Neural cell (in vitro differentiated cells): ENCODE results near the gene SDC3. TPM values are rescaled to one million over a fixed set of nuclear protein-coding genes. Genes with fewer than 3 reads are reported as not detected.

Experiments
- H2AFZ ChIP-seq: fragments of 200-600, 300-800 bp; sonication (generic), shearing (Covaris generic); 2 replicates; pipeline ENCODE4 v1.6.0; 2014; ENCODE audit warnings: low read depth, mild to moderate bottlenecking, antibody characterized with exemption, low read length, moderate library complexity
- H3F3A ChIP-seq: fragments of 200-600 bp; shearing (Covaris generic); 2 replicates; pipeline ENCODE4 v1.6.1; 2016; ENCODE audit warnings: mild to moderate bottlenecking, moderate library complexity, mixed read lengths, antibody characterized with exemption, low read length; ENCODE audit not compliant: insufficient read depth, poor library complexity, severe bottlenecking
- H3K27ac ChIP-seq: fragments of 200-600, 300-800 bp; sonication (generic), shearing (Covaris generic); 2 replicates; pipeline ENCODE4 v1.5.1; 2014; ENCODE audit warnings: mild to moderate bottlenecking, low read length, moderate library complexity
- H3K27me3 ChIP-seq: fragments of 300-800, 200-600 bp; sonication (generic), shearing (Covaris generic); 2 replicates; pipeline ENCODE4 v1.6.0; 2014; ENCODE audit warnings: mild to moderate bottlenecking, low read depth, low read length, moderate library complexity; ENCODE audit not compliant: insufficient read depth
- H3K36me3 ChIP-seq: fragments of 300-800, 200-600 bp; sonication (generic), shearing (Covaris generic); 2 replicates; pipeline ENCODE4 v1.5.1; 2014; ENCODE audit warnings: mild to moderate bottlenecking, antibody characterized with exemption, low read length, moderate library complexity; ENCODE audit not compliant: insufficient read depth
- H3K4me2 ChIP-seq: fragments of 300-800, 200-600 bp; sonication (generic), shearing (Covaris generic); 2 replicates; pipeline ENCODE4 v1.6.0; 2014; ENCODE audit warnings: mild to moderate bottlenecking, low read length
- H3K4me3 ChIP-seq: fragments of 300-800, 200-600 bp; sonication (generic), shearing (Covaris generic); 2 replicates; pipeline ENCODE4 v1.5.1; 2014; ENCODE audit warnings: mild to moderate bottlenecking, low read length, moderate library complexity
- H3K79me2 ChIP-seq: fragments of 200-600 bp; shearing (Covaris generic); replicated peaks from 2 replicates; pipeline ENCODE4 v1.6.0; 2014; ENCODE audit warnings: mild to moderate bottlenecking, low read length, moderate library complexity; ENCODE audit not compliant: insufficient read depth
- H3K9ac ChIP-seq: fragments of 300-800, 200-600 bp; sonication (generic), shearing (Covaris generic); 2 replicates; pipeline ENCODE4 v1.6.1; 2016; ENCODE audit warnings: mild to moderate bottlenecking, low read length, mixed read lengths
- H3K9me2 ChIP-seq: fragments of 200-600 bp; shearing (Covaris generic); 2 replicates; pipeline ENCODE4 v1.6.1; 2016; ENCODE audit warnings: mild to moderate bottlenecking, low read length, mixed read lengths; ENCODE audit not compliant: insufficient read depth
- H3K9me3 ChIP-seq: fragments of 200-600, 300-800 bp; sonication (generic), shearing (Covaris generic); 2 replicates; pipeline ENCODE4 v1.6.1; 2016; ENCODE audit warnings: mild to moderate bottlenecking, mixed run types, low read length, moderate library complexity, mixed read lengths
- H4K20me1 ChIP-seq: fragments of 200-600 bp; shearing (Covaris generic); 2 replicates; pipeline ENCODE4 v1.6.1; 2016; ENCODE audit warnings: mild to moderate bottlenecking, mixed run types; ENCODE audit not compliant: insufficient read depth
- EP300 ChIP-seq: fragments of 450-650 bp; conservative IDR thresholded peaks from 2 replicates; pipeline ENCODE4 v1.6.1; 2014; ENCODE audit warnings: antibody characterized with exemption, mild to moderate bottlenecking, moderate library complexity; ENCODE audit not compliant: poor library complexity, severe bottlenecking
- EZH2 ChIP-seq: fragments of 200-600, 300-800 bp; shearing (Covaris generic), sonication (generic); IDR thresholded peaks from 2 replicates; pipeline ENCODE4 v1.6.1; 2014; ENCODE audit warnings: antibody characterized with exemption, low read length, borderline replicate concordance, mild to moderate bottlenecking; ENCODE audit not compliant: insufficient read depth, poor library complexity, severe bottlenecking
- MXI1 ChIP-seq: fragments of 450-650 bp; conservative IDR thresholded peaks from 2 replicates; pipeline ENCODE4 v1.6.1; 2014; ENCODE audit warnings: antibody characterized with exemption, mild to moderate bottlenecking; ENCODE audit not compliant: poor library complexity, severe bottlenecking
- POLR2AphosphoS5 ChIP-seq: IDR thresholded peaks from 2 replicates; pipeline ENCODE4 v1.6.1; 2012
- RAD21 ChIP-seq: fragments of 450-650 bp; conservative IDR thresholded peaks from 2 replicates; pipeline ENCODE4 v1.6.1; 2014; ENCODE audit warnings: antibody characterized with exemption, mild to moderate bottlenecking, moderate library complexity
- REST ChIP-seq: IDR thresholded peaks from 2 replicates; pipeline ENCODE4 v1.6.1; 2012; ENCODE audit warnings: borderline replicate concordance
- SMC3 ChIP-seq: fragments of 450-650 bp; conservative IDR thresholded peaks from 2 replicates; pipeline ENCODE4 v1.6.1; 2014; ENCODE audit warnings: antibody characterized with exemption, mild to moderate bottlenecking, moderate library complexity; ENCODE audit not compliant: poor library complexity
- TAF1 ChIP-seq: IDR thresholded peaks from 2 replicates; pipeline ENCODE4 v1.6.1; 2012; ENCODE audit warnings: low read depth
- polyA plus RNA-seq: library from polyadenylated mRNA; depleted of rRNA; stranded (reverse); fragments of >200 nt; gene quantifications from 2 replicates; pipeline ENCODE4 v1.2.3, GENCODE V29; 2014
- TF ChIP-seq, protein P1 (sequence below): fragments of 450-650 bp; IDR thresholded peaks from 2 replicates; pipeline ENCODE4 v1.5.1; 2014; ENCODE audit warnings: antibody characterized with exemption, mild to moderate bottlenecking, moderate library complexity; ENCODE audit not compliant: poor library complexity, severe bottlenecking

SDC3 gene
- polyA plus RNA-seq, 1 donor from 2014 or later, result 55.2 TPM

DNA sequence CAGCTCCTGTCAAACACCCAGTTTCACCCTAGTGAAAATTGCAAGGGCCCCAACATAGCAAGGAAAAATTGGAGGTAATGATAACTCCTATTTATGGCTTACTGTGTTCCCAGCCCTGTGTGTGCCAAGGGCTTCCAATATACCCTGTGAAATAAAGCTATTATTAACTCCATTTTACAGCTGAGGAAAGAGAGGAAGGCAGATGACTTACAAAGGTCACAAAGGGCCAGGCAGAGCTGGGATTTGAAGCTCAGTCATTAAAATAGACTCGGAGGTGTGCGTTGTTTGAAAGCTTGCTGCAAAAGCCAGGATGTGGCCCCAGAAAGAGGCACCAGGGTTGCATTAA, 20.2 kb upstream of the SDC3 start:
- Histone ChIP-seq H3K4me3 (no peak overlapping the region), H3K36me3 (peaks cover 5% of the 10 kb centered on the region), H3K9me2 (no peaks in the 10 kb centered on the region), H3K79me2 (no peaks in the 10 kb centered on the region), H3K27ac (no peak overlapping the region), H3F3A (no peaks in the 10 kb centered on the region), H2AFZ (no peak overlapping the region), H3K9ac (no peak overlapping the region), H3K9me3 (no peaks in the 10 kb centered on the region), H4K20me1 (no peaks in the 10 kb centered on the region), H3K4me2 (no peak overlapping the region), H3K27me3 (no peaks in the 10 kb centered on the region)
- no peak for TF ChIP-seq REST
- TF ChIP-seq, protein P1, sequence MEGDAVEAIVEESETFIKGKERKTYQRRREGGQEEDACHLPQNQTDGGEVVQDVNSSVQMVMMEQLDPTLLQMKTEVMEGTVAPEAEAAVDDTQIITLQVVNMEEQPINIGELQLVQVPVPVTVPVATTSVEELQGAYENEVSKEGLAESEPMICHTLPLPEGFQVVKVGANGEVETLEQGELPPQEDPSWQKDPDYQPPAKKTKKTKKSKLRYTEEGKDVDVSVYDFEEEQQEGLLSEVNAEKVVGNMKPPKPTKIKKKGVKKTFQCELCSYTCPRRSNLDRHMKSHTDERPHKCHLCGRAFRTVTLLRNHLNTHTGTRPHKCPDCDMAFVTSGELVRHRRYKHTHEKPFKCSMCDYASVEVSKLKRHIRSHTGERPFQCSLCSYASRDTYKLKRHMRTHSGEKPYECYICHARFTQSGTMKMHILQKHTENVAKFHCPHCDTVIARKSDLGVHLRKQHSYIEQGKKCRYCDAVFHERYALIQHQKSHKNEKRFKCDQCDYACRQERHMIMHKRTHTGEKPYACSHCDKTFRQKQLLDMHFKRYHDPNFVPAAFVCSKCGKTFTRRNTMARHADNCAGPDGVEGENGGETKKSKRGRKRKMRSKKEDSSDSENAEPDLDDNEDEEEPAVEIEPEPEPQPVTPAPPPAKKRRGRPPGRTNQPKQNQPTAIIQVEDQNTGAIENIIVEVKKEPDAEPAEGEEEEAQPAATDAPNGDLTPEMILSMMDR, result no peak
- no peak for TF ChIP-seq TAF1
- TF ChIP-seq EZH2, result no peak
- TF ChIP-seq SMC3, result no peak
- no peak for TF ChIP-seq RAD21
- TF ChIP-seq MXI1, result no peak
- TF ChIP-seq POLR2AphosphoS5, result no peak
- no peak for TF ChIP-seq EP300

DNA sequence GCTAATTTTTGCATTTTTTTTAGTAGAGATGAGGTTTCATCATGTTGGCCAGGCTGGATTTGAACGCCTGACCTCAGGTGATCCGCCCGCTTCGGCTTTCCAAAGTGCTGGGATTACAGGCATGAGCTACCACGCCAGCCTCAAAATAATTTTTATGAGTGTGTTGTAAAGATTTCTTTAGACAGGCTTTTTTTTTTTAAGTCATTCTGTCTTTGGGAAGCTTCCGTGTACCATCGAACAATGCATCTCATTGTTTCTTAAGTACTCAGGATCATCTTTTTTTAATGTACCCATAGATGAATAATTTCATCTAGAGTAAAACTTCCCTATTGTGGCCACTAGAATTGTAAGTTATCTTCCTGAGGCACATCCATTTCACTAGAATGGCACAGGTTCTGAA, 19.6 kb upstream of the SDC3 start:
- Histone ChIP-seq H3K4me3 (no peak overlapping the region), H3K36me3 (peaks cover 5% of the 10 kb centered on the region), H3K9me2 (no peaks in the 10 kb centered on the region), H3K4me2 (no peak overlapping the region), H3K9me3 (no peaks in the 10 kb centered on the region), H3F3A (no peaks in the 10 kb centered on the region), H3K9ac (no peak overlapping the region), H3K27ac (no peak overlapping the region), H3K79me2 (no peaks in the 10 kb centered on the region), H4K20me1 (no peaks in the 10 kb centered on the region), H3K27me3 (no peaks in the 10 kb centered on the region), H2AFZ (no peak overlapping the region)
- no peak for TF ChIP-seq MXI1
- no peak for TF ChIP-seq SMC3
- no peak for TF ChIP-seq REST
- TF ChIP-seq POLR2AphosphoS5, result no peak
- no peak for TF ChIP-seq EZH2
- no peak for TF ChIP-seq RAD21
- no peak for TF ChIP-seq EP300
- TF ChIP-seq, protein P1, result no peak
